ENCODE measurements around the gene TMEM258. TPM values are rescaled to one million over a fixed set of nuclear protein-coding genes. Genes with fewer than 3 reads are reported as not detected.
A peak's percentile ranks its signal among the peaks of the same experiment; 100 is the strongest.

The TMEM258 gene
- total and polyA plus RNA-seq, 10 of the 15 experiments (the other 5 are each of a cell fraction or from before 2014, with no cell fraction given), result 160 to 840 (median 326) TPM

- TF ChIP-seq ESRRA (IDR thresholded peaks at IDR 0.05; ENCODE audit: low read length) (no peak), EZH2 (IDR thresholded peaks at IDR 0.05; ENCODE audit: borderline replicate concordance, control insufficient read depth, low read depth, low read length) (no peak), RFX5 (IDR thresholded peaks at IDR 0.05; ENCODE audit: low read depth, low read length) (no peak), RBBP5 (conservative IDR thresholded peaks at IDR 0.05) (no peak), PAX5 (IDR thresholded peaks at IDR 0.05; ENCODE audit: borderline replicate concordance, low read depth, low read length) (0 out of 2 replicates have a peak, but pooled peaks have one; percentile 31), ZNF687 (IDR thresholded peaks at IDR 0.05) (peak; percentile 67; the same call in 1 of the 2 replicates)
These were observed 22.8 kb upstream of the TMEM258 start (continued) for GRCh38 chr11:61814958-61815789.

Data from GM12878 (cell line).